GM13976 (cell line): Measurements from ENCODE around the gene PPIA.
"Not testable (repeated sequence)": the region's sequence is repeated elsewhere in the genome, so short reads cannot be mapped to it uniquely, and the experiment has no call there.

Experiments
- DNase-seq: peaks from one replicate; pipeline ENCODE4 v3.0.0; 2012; ENCODE audit warnings: low spot score
- in situ Hi-C: fragments of 300-500 bp; cut with MboI; formaldehyde crosslinking; loops from one replicate; pipeline ENCODE4 v1.12.0; 2022; ENCODE audit warnings: low sequenced_read_pairs, mixed read lengths, inconsistent platforms; ENCODE audit not compliant: unreplicated experiment
- TF ChIP-seq, protein P1 (sequence below): IDR thresholded peaks from 2 replicates; pipeline ENCODE4 v1.5.1; 2012; ENCODE audit warnings: borderline replicate concordance, mild to moderate bottlenecking; ENCODE audit not compliant: insufficient read depth; ENCODE audit errors: extremely low read depth, missing control alignments, control extremely low read depth

The PPIA gene

GRCh38 chr7:44797329-44798258 is 1.1 kb downstream of the PPIA start:
- DNase-seq = peak; percentile 84
- TF ChIP-seq, protein P1, sequence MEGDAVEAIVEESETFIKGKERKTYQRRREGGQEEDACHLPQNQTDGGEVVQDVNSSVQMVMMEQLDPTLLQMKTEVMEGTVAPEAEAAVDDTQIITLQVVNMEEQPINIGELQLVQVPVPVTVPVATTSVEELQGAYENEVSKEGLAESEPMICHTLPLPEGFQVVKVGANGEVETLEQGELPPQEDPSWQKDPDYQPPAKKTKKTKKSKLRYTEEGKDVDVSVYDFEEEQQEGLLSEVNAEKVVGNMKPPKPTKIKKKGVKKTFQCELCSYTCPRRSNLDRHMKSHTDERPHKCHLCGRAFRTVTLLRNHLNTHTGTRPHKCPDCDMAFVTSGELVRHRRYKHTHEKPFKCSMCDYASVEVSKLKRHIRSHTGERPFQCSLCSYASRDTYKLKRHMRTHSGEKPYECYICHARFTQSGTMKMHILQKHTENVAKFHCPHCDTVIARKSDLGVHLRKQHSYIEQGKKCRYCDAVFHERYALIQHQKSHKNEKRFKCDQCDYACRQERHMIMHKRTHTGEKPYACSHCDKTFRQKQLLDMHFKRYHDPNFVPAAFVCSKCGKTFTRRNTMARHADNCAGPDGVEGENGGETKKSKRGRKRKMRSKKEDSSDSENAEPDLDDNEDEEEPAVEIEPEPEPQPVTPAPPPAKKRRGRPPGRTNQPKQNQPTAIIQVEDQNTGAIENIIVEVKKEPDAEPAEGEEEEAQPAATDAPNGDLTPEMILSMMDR = peak; percentile 55
- in situ Hi-C loops = no loop called here

DNA sequence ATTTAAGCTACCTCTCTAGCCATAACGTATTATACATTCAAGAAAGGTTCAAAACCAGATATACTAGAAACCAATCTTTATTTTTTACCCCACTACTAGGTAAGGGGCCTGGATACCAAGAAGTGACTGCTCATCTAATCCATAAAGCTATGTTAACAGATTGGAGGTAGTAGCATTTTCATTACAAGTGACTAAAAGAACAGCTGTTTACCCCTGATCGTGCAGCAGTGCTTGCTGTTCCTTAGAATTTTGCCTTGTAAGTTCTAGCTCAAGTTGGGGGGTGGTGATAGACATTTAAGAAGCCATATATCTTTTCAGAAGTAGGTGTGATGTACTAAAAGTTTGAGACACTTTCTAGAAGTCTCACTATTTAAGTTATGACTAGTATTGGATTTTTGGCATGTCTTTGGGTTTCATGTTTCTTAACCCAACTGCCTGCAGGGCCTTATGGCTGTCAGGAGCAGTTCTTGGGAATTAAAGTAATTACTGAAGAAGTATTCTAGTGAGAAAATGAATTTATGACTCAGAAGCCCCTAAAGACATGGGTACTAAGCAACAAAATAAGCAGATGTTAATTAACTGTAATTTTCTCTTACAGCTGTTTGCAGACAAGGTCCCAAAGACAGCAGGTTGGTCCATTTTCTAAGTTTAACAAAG is 2.3 kb downstream of the PPIA start:
- no peak for DNase-seq
- TF ChIP-seq, protein P1 = no peak
- in situ Hi-C loops = no loop called here

- in situ Hi-C loops = no loop called here
- DNase-seq = no peak
- TF ChIP-seq, protein P1 = no peak
Observed at GRCh38 chr7:44799939-44800338, 3.5 kb downstream of the PPIA start.

GRCh38 chr7:44801890-44802289 is 5.4 kb downstream of the PPIA start:
- in situ Hi-C loops = no loop called here
- TF ChIP-seq, protein P1 = no peak
- DNase-seq = no peak

DNA sequence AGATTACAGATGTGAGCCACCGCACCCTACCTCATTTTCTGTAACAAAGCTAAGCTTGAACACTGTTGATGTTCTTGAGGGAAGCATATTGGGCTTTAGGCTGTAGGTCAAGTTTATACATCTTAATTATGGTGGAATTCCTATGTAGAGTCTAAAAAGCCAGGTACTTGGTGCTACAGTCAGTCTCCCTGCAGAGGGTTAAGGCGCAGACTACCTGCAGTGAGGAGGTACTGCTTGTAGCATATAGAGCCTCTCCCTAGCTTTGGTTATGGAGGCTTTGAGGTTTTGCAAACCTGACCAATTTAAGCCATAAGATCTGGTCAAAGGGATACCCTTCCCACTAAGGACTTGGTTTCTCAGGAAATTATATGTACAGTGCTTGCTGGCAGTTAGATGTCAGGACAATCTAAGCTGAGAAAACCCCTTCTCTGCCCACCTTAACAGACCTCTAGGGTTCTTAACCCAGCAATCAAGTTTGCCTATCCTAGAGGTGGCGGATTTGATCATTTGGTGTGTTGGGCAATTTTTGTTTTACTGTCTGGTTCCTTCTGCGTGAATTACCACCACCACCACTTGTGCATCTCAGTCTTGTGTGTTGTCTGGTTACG is 6.0 kb downstream of the PPIA start:
- in situ Hi-C loops = no loop called here
- TF ChIP-seq, protein P1 = no peak
- DNase-seq = no peak

DNA sequence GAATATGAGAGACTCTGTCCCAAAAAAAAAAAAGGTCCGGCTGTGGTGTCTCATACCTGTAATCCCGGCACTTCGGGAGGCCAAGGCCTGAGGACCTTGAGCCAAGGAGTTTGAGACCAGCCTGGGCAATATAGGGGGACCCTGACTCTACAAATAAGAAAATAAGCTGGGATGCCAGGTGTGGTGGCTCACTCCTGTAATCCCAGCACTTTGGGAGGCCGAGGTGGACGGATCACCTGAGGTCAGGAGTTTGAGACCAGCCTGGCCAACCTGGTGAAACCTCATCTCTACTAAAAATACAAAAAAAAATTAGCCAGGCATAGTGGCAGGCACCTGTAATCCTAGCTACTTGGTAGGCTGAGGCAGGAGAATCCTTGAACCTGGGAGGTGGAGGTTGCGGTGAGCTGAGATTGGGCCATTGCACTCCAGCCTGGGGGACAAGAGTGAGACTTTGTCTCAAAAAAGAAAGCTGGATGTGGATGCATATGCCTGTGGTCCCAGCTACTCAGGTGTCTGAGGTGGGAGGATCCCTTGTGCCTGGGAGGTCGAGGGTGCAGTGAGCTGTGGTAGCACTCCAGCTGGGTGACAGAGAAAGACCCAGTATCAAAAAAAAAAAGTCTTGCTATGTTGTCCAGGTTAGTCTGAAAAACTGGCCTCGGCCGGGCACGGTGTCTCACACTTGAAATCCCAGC is 7.5 kb downstream of the PPIA start:
- DNase-seq, in situ Hi-C loops: not testable (repeated sequence)

DNA sequence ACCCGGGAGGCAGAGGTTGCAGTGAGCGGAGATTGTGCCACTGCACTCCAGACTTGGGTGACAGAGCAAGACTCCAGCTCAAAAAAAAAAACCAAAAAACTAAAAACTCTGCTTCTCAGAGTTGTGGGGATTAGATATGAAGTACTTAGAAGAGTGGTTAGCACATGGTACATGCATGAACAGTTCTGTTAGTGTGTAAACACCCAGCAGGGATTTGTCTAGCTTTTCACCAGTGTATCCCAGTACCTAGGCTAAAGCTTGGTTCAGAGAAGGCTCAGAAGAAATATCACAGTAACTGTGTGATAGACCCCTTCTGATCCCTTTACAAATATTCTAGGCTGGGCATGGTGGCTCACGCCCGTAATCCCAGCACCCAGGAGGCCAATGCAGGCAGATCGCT is 9.5 kb downstream of the PPIA start:
- TF ChIP-seq, protein P1 = no peak
- no peak for DNase-seq
- in situ Hi-C loops = no loop called here
